GM21515 (cell line): ENCODE data around the gene LDLRAD3.

Source experiments
- ATAC-seq: cut with Tn5 transposase; IDR thresholded peaks from one replicate; pipeline ENCODE4 v1.9.1; 2021; ENCODE audit not compliant: unreplicated experiment

Gene LDLRAD3

DNA sequence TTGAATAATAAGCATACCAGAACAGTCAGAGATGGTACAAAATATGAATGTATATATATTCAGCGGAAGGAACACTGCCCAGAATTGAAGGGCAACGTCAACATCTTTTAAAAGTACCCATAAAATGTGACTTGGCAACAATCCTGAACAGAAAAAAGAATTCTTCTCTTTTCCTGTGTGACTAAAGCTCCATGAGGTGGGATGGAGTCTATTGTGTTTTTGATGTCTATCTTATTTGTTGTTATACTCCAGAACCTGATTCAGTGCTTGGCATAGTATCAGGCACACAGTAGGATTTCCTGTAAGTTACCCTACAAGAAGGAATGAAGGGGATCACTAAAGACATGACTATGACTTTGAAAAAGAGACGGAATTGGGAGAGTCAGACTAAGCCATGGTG is 10.3 kb downstream of the LDLRAD3 start:
- ATAC-seq: no peak

DNA sequence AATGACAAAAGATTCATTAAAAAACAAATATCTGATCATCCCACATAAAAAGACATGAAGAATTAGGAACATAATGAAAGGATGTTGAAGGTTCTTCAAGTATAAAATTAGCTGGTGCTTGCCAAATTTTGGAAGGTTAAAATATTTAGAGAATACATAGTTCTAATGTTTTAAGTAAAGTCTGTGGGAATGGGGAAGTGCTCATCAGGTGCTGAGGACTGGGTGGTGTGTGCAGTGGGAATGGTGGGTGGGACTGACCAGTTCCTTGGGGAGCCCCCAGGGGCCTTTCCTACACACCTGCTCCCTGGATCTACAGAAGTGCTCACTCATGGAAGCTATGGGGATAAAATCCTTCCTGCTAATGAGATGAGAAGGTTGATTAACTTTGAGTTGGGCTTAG is 11.8 kb downstream of the LDLRAD3 start:
- ATAC-seq: no peak

DNA sequence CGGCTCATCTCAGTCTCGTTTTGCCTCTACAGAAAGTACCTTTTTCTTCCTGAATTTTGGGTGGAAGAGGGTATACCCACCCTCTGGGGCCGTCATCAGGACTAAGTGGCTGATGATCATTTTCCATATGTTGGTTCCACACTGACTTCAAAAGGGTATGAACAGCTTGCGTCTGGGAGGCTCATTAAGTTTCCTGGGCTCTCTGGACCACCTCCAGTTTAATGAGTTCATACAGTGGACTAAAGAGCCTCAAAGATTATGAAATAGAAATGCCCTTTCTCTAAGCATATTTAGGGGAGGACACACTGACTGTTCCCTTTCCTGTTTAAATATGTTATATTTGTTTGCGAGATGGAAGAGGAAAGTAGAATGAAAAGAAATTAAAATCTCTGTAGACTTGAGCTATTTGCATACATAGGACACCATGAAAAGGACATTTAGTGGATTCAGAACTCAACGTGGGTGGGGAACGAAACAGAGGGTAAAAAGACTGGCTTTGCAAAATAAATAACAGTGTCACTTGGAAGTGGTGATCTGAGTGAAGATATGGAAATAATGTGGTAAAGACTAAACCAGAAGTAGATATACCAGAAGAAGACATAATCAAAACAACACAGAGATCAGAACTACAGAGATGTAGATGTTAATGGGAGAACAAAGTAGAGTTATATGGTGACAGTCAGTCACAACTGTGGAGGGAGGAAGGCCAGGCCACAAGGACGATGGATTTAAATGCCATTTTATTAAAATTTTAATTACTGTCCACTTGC is 18.7 kb downstream of the LDLRAD3 start:
- ATAC-seq: no peak

DNA sequence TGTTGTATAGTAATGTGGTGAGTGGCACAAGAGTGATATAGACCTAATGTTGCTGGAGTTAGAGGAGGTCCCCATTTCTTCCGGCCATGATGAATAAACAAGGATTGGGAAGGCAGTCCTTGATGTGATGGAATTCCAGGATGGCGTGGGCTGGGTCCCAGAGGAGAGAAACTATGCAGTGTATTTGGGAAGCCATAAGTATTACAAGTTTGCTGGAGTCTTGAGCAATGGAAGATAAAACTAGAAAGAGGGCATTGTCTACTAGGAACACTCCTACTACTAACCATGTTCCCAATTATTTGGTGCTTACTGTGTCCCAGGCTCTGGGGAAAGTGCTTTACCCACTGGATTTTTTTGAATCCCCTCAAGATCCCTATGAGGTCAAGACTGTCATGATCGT is 20.0 kb downstream of the LDLRAD3 start:
- no peak for ATAC-seq

DNA sequence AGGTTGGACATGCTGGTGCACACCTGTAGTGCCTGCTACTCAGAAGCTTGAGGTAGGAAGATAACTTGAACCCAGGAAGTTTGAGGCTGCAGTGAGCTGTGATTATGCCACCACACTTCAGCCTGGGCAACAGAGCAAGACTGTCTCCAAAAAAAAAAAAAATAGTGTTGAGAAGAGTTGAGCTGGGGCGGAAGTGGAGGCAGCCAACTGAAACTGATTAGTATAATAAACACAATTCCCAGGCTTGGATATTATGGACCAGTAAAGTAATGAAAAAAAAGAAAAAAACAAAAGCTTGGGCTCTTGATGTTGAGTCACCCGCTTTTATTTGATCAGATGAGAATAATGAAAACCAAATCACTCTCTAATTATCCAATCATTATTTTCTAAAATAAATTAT is 21.0 kb downstream of the LDLRAD3 start:
- no peak for ATAC-seq

DNA sequence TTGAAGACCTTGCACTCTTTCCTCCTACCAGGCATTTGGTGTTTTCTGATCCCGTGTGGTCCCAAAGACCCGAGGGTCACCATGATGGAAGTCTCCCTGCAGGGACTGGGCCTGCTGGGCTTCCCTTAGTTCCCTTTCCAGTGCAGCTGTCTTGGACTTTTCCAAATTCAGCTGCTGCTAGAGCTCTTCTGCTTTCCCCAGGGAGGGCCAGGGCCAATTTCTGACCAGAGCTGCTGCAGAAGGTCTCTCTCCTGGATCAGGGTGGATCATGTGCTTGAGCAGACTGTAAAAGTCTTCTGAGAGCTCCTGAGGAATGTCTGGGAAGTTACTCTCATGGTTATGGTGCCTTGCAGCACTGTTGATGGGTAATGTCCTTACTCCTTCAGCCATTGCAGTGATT is 23.2 kb downstream of the LDLRAD3 start:
- ATAC-seq: no peak

DNA sequence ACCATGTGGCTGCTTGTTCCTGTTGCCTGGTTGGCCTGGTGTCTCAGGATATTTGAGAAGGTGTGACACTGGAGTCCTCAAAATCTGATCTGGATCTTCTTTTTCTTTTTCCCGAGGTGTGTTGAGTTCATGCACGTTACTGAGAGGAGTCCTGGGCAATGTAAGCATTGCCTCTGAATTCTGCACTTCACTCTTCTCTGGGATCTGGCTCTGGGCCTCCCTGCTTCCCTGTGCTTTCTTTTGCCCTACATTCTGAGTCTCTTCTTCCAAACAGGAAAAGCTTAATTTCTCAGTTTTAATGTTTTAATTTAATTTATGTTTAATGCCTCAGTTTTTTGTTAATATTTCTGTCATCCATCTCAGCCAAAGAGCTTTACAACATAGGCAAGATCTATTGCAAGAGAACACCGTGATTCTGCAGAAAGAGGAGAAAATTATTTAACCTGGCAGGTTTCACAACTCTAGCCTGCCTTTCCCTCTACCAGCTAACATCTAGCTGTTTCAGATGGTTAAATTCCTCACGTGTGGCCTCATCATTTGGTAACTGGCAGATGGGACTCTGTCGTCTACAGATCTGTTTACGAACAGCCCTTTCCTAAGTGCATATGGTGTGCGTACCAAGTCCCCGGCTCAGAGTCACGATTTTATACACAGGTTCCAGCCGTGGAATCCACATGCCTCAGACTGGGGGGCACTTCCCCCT is 24.7 kb downstream of the LDLRAD3 start:
- ATAC-seq: no peak

DNA sequence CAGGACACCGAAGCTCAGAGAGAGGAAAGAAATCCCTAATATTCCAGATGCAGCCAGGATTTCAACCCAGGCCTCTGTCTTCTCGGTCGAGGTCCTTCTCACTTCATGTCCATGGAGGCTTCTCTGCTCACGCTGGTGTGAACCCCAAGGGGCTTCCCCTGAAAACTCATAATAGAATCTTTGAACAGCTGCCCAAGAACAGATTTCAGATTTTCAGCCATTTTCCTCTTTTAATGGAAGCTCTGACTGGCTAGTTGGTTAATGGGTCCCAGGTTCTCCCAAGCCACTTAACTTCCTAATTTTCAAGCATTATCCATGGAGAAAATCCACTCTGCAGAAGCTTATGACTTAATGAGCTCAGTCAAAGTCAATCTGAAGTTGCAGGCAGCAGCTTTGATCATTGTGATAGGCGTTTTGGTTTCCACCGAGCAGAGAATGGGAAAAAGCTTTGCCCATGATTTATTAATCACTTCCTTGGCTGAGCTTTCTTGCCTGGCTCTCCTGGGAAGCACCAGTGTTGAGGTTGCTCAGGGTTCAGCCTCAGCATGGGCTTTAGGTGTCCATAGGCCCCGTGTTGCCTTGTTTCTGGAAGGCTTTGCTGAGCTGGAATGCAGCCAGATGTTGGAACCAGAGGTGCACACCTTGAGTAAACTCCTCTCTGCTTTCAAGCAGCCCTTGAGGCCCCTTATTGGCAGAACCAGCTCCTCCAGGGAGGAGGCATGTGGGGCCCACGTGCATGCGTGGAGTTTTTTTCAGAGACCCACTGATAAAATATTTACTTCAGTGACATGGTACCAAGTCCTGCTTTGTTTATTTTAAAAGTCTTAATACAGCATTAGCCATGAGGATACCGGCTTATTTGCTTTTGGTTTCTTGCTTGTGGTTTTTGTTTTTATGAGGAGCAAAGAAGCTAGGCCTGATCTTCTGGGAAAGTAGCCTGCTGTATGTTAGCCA is 25.5 kb downstream of the LDLRAD3 start:
- ATAC-seq: no peak

DNA sequence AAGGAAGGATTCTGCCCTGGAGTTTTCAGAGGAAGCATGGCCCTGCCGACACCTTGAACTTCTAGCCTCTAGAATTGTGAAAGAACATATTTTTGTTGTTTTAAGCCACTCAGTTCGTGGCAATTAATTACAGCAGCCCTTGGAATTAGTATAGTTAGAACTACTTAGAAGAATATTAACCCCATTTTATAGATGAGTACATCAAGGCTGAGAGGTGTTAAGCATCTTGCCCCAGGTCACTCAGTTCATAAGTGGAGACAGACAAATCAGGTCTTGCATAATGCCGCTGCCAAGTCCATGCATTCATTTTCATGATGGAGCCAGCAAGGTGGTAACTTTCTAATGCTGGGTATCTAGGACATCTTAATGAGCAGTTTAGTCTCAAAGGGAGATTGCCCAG is 26.6 kb downstream of the LDLRAD3 start:
- ATAC-seq: no peak

DNA sequence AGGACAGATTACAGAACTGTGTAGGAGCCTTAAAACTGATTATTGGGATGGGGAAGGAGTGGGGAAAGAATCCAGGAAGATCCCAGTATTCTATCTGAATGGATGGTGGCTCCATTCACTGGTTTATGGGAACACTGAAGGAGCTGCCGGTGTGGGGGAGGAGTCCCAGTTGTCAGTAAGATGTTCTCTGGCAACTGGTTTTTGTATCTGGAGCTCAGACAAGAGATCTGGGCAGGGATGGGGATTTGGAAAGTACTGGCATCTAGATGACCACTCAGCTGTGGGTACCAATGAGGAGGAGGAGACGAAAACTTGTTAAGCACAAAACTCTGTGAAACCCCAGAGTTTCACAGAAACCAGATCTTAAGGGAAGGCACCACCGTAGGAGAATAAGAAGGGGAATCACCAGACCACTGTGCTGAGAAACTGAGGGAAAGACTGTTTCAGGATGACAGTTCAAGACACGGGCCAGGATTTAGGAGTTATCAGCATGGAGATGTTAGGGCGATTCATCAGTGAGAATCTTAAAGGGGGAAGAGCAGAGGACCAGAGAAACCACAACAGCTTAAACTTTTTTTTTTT is 28.1 kb downstream of the LDLRAD3 start:
- ATAC-seq: no peak

DNA sequence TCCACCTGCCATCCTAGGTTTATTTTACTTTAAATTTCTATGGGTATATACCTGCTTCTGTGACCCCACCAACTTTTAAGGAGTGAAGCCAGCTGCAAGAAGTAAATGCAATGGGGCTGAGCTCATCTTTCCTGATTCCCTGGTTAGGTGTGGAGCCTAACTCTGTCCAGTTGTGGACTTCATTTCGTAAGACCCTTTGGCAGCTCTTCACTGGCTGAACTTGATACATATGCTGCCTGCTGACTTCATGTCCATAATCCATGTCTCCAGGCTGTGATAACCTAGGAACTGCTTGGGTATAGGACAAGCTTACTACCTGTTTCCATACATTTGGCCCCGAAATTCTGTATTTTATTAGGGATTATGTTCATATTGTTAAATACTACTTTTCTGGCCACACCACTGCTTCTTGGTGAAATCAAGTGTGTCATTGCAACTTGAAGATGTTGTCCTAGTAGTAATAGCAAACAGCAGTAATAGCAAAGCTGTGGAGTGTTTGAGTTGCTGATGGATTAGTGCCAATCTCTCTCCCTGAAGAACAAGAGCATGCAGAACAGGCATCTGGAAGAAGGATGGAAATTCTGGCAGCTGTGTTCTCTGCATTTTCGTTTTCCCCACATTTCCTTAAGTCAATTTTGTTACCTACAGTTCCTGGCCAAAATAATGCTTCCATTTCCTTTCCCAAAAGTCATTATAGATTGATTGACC is 31.2 kb downstream of the LDLRAD3 start:
- no peak for ATAC-seq

DNA sequence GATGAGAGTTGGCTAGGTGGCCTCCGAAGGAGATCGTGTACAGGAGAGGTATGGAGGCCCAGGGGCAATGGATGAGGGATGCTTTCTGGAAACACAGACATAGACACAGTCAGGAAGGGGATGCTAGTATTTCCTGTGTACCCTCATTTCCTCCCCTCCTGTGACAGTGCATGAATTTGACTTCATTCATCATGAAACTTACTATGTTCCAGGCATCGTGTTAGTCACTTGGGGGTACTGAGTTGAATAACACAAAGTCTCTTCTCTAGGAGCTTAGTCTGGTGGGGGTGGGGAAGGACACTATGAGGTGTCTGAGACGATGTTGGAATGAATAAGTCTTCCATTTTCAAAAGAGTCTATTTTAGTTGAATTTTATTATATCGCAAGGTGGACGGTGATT is 32.6 kb downstream of the LDLRAD3 start:
- no peak for ATAC-seq

DNA sequence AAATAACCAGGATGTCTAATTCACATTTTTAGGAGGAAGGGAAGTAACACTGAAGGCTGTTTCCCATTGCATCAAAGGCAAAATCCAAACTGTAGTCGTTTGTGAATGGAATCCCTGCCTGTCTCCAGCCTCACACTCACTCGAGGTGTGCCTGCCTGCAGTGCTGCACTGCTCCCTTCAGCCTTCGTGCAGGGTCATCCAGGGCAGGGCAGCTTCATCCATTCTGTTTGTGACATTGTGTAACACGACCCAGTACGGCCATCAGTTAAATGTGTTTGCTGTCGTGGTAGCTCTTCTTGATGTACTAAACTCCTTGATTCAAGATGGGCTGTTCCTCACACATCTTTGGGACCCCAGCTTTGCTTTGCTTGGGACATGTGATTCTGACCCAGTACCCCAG is 34.3 kb downstream of the LDLRAD3 start:
- ATAC-seq: no peak

DNA sequence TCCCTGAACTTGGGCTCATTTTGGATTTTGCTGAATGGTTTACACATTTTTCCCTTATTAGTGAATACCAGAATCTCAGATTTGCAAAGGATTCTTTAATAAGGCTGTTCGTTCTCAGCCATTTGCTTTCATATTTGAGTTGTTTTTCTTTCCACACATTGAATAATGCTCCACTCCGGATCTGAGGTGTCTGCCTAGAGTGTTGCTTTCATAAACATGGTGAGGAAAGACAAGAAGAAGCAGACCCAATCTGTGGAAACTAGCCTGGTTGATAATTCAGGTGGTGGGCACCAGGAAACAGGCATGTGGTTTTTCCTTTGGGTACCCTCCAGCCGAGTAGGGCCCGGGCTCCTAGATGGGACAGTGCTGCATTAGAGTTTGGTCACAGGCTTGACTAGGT is 35.0 kb downstream of the LDLRAD3 start:
- no peak for ATAC-seq

DNA sequence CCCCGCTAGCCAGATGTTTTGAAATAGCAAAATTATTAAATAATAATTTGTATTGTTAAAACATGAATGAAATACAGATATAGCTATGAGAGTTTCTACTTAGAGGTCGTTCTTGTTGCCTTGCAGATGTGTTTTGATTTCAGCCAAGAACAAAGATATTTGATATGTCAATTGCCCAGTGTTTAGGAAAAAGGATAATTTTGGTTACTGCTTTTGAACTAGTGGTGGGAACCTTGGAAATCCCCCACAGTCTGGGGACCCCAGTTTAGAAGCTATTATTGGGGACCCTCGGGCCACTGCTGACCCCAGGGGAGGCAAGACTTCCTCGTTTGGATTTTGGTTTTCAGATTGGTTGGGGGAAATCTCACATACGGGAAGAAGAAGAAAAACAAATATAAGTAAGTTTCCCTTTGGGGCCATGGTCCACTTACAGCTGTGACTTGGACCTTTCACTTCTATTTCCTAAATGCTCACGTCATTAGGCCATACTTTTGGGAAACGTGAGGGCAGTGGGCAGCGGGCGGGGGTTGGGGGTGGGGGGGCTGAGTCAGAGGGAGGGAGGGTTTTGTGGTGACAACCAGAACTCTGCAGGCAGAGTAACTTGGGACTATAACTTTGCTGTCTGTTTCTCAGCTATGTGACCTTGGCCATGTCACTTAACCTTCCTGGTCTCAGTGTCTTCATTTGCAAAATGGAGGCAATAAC is 37.0 kb downstream of the LDLRAD3 start:
- ATAC-seq: no peak

DNA sequence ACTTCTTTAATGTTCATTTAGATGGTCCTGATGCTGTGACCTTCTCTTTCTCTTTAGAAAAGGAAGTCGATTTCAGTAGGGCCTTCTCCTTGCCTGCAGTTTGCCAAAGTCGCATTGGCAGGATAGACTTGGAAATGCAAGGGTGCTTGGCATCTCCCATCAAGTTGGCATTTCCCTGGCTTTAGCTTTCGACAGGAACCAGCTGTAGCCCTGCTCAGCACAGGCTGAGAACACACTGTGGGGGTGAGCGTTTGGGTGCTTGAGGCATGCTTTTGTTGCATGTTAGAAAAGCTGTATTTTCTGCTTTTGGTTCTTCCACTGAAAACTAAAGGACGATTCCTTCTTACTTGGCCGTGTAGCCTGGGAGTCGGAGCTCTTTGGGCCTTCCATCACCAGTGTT is 37.7 kb downstream of the LDLRAD3 start:
- ATAC-seq: no peak

DNA sequence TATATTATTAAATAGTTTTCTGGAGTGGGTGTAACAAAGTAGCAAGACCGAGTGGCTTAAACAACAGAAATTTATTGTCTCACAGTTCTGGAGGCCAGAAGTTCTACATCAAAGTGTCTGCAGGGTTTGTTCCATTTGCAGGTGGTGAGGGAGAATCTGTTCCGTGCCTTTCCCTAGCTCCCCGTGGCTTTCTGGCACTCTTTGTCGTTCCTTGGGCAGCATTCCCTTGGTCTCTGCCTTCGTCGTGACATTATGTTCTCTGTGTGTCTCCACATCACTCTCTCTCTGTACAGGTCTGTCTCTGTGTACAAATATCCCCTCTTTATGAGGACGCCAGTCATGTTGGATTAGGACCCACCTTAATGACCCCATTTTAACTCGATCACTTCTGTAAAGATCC is 38.2 kb downstream of the LDLRAD3 start:
- ATAC-seq: no peak

DNA sequence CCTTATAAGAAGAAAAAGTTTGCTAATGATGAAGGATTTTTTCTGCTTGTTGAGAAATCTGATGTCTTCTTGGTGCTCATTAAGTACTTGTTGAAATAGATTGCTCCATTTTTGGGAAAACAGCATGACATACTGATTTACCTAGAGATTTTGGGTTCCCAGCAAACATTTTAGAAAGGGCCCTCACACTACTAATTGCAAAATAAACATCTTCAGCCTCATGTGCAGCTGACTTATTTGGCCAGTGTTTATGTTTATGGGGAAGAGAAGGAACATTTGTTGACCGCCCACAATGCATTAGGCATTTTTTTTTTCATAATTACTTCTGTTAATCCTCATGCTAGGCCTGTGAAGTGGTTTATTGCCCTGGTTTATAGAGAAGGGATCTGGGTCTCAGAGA is 40.1 kb downstream of the LDLRAD3 start:
- no peak for ATAC-seq

DNA sequence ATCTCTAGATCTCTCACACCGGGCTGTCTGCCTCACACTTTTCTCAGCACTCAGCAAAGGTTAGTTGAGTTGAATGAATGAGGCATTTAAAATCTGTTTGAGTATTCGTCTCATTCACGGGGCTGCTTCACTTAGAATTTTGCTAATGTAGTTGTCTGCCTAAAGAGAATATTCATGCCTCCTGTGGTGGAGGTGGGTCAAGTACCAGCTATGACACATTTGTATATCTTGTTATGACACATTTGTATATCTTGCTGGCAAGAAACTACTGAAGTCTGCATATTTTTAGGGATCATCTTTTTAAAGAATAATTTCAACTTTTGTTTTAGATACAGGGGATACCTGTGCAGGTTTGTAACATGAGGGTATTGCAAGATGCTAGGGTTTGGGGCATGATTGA is 43.1 kb downstream of the LDLRAD3 start:
- no peak for ATAC-seq

DNA sequence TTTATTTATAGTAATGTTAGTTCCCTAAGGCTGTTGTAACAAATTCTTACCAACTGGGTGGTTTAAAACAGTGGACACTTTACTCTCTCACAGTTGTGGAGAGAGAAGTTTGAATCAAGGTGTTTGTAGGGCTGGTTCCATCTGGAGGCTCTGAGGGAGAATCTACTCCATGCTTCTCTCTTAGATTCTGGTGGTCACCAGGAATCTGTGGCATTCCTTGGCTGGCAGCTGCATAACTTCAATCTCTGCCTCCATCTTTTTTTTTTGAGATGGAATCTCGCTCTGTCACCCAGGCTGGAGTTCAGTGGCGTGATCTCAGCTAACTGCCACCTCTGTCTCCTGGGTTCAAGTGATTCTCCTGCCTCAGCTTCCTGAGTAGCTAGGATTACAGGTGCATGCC is 46.3 kb downstream of the LDLRAD3 start:
- ATAC-seq: no peak
